Natural killer cell (primary cell): Measurements from ENCODE around the gene NFS1. TPM values are rescaled to one million over a fixed set of nuclear protein-coding genes. Genes with fewer than 3 reads are reported as not detected.
A peak's percentile ranks its signal among the peaks of the same experiment; 100 is the strongest.

Experiments
- ATAC-seq, 3 donors: fragments of 150-1000 bp in 2 of 3; fragments of 200-7000 bp in 1 of 3; cut with Tn5 transposase; 1 replicate in 1 of 3; 2 replicates in 2 of 3; pipeline ENCODE4 v1.10.0; 2021; ENCODE audit warnings: mild to moderate bottlenecking in 2 of 3, moderate library complexity in 2 of 3
- DNase-seq, 2 donors: peaks; one replicate each; pipeline versions ENCODE4 v3.0.0 to v3.0.0-alpha.2; 2013 to 2021; ENCODE audit warnings: mixed read lengths in 1 of 2
- H3K27ac ChIP-seq: one replicate; pipeline ENCODE4 v1.5.1; 2013; ENCODE audit warnings: mild to moderate bottlenecking, low read length
- H3K27me3 ChIP-seq: one replicate; pipeline ENCODE4 v1.6.1; 2013; ENCODE audit warnings: low read length; ENCODE audit not compliant: control insufficient read depth, insufficient read depth
- H3K36me3 ChIP-seq: one replicate; pipeline ENCODE4 v1.6.1; 2013; ENCODE audit warnings: low read length; ENCODE audit not compliant: control insufficient read depth, insufficient read depth
- H3K4me1 ChIP-seq: one replicate; pipeline ENCODE4 v1.6.1; 2013; ENCODE audit warnings: low read length; ENCODE audit not compliant: control insufficient read depth, insufficient read depth
- H3K4me3 ChIP-seq: one replicate; pipeline ENCODE4 v1.5.1; 2013; ENCODE audit warnings: low read length
- H3K9me3 ChIP-seq: one replicate; pipeline ENCODE4 v1.6.1; 2013; ENCODE audit warnings: low read length; ENCODE audit not compliant: control insufficient read depth, insufficient read depth
- H3K27ac Mint-ChIP-seq, 2 donors: one replicate each; pipeline ENCODE4 v1.8.0; 2022; ENCODE audit warnings: mild to moderate bottlenecking in 2 of 2, mixed read lengths in 2 of 2, moderate library complexity in 1 of 2
- H3K27me3 Mint-ChIP-seq, 2 donors: one replicate each; pipeline ENCODE4 v1.8.0; 2022; ENCODE audit warnings: low read depth in 2 of 2, mixed read lengths in 2 of 2
- H3K36me3 Mint-ChIP-seq: one replicate; pipeline ENCODE4 v1.8.0; 2022; ENCODE audit warnings: mixed read lengths
- H3K4me1 Mint-ChIP-seq, 2 donors: one replicate each; pipeline ENCODE4 v1.8.0; 2022; ENCODE audit warnings: mixed read lengths in 2 of 2
- H3K4me3 Mint-ChIP-seq: one replicate; pipeline ENCODE4 v1.8.0; 2022; ENCODE audit warnings: mild to moderate bottlenecking, moderate library complexity, mixed read lengths
- H3K9me3 Mint-ChIP-seq, 2 donors: one replicate each; pipeline ENCODE4 v1.8.0; 2022; ENCODE audit warnings: mixed read lengths in 2 of 2
- WGBS: methylation state at CpG from one replicate; pipeline ENCODE4 v1.1.7; 2013; ENCODE audit warnings: missing lambda C conversion rate; ENCODE audit not compliant: insufficient coverage; 5-methylcytosine and 5-hydroxymethylcytosine counted together
- intact Hi-C: fragments of 100-400 bp; cut with micrococcal nuclease; formaldehyde crosslinking; loops from one replicate; pipeline ENCODE4 v1.14.2; 2022
- total RNA-seq, 4 donors: library from RNA; stranded (reverse); fragments of 120-200 nt in 1 of 4; gene quantifications; one replicate each; pipeline versions ENCODE4 v1.2.3 to v1.2.4, GENCODE V29; 2013 to 2022
- TF ChIP-seq, protein P1 (sequence below): fragments of 200-600 bp; IDR thresholded peaks from one replicate; pipeline ENCODE4 v1.8.0; 2022; ENCODE audit warnings: antibody characterized with exemption

Gene NFS1
- total RNA-seq, 3 donors from 2014 or later (not counting 1 experiment from before 2014, with no cell fraction given) = 11.3 to 20.8 (median 16.0) TPM

DNA sequence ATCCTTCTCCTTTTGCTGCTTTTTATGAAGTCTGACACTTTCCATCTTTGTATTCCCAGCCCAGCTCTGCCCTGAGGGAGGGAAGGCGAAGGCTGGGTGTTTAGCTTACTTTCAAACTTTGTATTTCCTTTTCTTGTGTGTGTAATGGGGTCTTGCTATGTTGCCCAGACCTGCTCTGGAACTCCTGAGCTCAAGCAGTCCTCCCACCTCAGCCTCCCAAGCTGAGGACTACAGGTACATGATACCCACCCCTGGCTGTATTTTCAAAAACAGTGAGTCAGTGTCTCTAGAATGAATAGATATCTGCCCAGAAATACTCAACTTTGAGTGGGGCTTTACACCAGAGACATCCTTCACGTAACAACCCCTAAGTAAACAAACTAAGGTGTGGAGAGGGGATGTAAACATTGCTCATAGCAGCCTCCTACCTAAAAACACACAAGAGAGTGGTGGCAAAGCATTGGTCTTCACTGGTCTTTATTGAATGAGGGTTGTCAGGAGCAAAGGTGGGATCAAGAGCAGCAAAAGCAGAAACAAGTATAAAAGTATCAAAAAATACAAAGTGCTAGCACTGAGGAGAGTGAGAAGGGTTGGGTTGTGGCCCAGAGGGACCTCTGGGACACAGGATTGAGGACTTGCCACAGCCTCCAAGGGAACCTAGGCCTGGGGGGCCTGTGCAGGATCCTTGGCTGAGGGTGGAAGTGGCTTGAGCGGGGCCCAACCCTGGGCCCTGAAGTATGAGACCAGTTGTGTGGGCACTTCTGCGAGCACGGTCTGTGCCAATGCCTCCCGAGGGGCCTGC is 73.4 kb downstream of the NFS1 start:
- Histone ChIP-seq H3K9me3 (no peaks in the 10 kb centered on the region), H3K4me1 (no peaks in the 10 kb centered on the region), H3K27ac (no peak overlapping the region), H3K27me3 (no peaks in the 10 kb centered on the region), H3K4me3 (no peak overlapping the region), H3K36me3 (peaks cover 57% of the 10 kb centered on the region)
- Mint-ChIP-seq H3K27ac (peak overlapping the region; percentile 50 to 61), H3K4me1 (peaks cover 0 to 6% of the 10 kb centered on the region in 2 donors), H3K36me3 (peaks cover 18% of the 10 kb centered on the region), H3K27me3 (no peaks in the 10 kb centered on the region), H3K9me3 (no peaks in the 10 kb centered on the region), H3K4me3 (no peak overlapping the region)
- TF ChIP-seq, protein P1, sequence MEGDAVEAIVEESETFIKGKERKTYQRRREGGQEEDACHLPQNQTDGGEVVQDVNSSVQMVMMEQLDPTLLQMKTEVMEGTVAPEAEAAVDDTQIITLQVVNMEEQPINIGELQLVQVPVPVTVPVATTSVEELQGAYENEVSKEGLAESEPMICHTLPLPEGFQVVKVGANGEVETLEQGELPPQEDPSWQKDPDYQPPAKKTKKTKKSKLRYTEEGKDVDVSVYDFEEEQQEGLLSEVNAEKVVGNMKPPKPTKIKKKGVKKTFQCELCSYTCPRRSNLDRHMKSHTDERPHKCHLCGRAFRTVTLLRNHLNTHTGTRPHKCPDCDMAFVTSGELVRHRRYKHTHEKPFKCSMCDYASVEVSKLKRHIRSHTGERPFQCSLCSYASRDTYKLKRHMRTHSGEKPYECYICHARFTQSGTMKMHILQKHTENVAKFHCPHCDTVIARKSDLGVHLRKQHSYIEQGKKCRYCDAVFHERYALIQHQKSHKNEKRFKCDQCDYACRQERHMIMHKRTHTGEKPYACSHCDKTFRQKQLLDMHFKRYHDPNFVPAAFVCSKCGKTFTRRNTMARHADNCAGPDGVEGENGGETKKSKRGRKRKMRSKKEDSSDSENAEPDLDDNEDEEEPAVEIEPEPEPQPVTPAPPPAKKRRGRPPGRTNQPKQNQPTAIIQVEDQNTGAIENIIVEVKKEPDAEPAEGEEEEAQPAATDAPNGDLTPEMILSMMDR = no peak
- DNase-seq = no peak
- no peak for ATAC-seq
- 99% methylated on average over 5 of the region's 6 CpGs for WGBS
- intact Hi-C loops = no loop called here

DNA sequence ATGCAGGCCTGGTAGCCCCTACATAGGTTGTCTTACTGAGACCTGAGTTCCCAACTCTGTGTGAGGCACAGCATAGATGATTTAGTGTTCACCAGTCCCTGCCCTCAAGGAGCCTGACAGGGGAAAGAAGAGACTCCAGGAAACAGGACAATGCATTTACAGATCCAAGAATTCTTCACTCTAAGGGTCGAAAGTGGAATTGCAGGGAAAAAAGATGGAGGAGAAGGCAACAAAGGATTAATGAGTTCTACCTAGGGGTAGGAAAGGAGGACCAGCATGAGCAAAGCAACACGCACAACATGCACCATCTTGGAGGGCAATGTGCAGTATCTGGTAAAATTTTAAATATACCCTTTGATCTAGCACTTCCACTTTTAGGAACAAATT is 77.6 kb downstream of the NFS1 start:
- DNase-seq (no peak), ATAC-seq (no peak)
- TF ChIP-seq, protein P1 = no peak
- H3K9me3 Mint-ChIP-seq = no peaks in the 10 kb centered on the region
- Histone ChIP-seq H3K27ac (no peak overlapping the region), H3K9me3 (no peaks in the 10 kb centered on the region), H3K36me3 (peaks cover 22% of the 10 kb centered on the region), H3K4me3 (no peak overlapping the region), H3K27me3 (peaks cover 10% of the 10 kb centered on the region), H3K4me1 (peaks cover 34% of the 10 kb centered on the region)
- intact Hi-C loops = no loop called here
- no peak overlapping the region for H3K4me3 Mint-ChIP-seq
- H3K27me3 Mint-ChIP-seq = no peaks in the 10 kb centered on the region
- peak overlapping the region; percentile 0 to 59 for H3K27ac Mint-ChIP-seq
- H3K4me1 Mint-ChIP-seq = peaks cover 22 to 31% of the 10 kb centered on the region in 2 donors
- 100% methylated on average over 1 of the region's 2 CpGs for WGBS
- peaks cover 8% of the 10 kb centered on the region for H3K36me3 Mint-ChIP-seq

DNA sequence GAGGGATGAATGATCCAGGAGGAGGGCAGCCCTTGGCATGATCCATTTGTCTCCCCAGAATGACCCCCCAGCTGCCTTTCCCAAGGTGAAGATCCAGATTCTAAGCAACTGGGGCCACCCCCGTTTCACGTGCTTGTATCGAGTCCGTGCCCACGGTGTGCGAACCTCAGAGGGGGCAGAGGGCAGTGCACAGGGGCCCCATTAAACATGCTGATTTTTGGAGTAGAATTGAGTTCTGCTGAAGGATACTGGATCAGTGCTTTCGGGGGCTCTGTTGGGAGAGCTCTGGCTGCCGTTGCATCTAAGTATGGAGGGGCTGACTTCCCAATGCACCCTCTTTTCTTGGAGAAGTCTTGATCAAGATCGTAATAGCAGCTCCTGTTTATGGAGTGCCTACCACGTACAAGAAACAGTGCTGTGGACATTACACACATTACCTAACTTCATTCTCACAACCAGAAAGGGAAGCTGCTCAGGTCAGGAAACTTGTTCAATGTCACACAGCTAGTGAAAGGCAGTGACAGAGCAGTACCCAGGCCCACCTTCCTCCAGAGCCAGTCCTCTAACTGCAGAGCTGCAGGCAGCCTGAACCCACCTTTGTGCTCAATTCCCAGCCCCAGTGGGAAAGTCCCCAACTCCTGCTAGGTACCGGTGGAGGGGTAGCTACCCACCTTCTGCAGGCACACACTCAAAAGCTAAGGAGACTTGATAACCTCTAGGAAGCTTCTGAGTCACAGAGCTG is 78.2 kb downstream of the NFS1 start:
- no peak for DNase-seq
- peaks cover 22 to 36% of the 10 kb centered on the region in 2 donors for H3K4me1 Mint-ChIP-seq
- intact Hi-C loops = no loop called here
- WGBS = 98% methylated on average over 11 of the region's 11 CpGs
- peaks cover 5% of the 10 kb centered on the region for H3K36me3 Mint-ChIP-seq
- H3K9me3 Mint-ChIP-seq = no peaks in the 10 kb centered on the region
- peak overlapping the region; percentile 0 to 59 for H3K27ac Mint-ChIP-seq
- Histone ChIP-seq H3K36me3 (peaks cover 16% of the 10 kb centered on the region), H3K27me3 (peaks cover 10% of the 10 kb centered on the region), H3K27ac (no peak overlapping the region), H3K9me3 (no peaks in the 10 kb centered on the region), H3K4me1 (peaks cover 35% of the 10 kb centered on the region), H3K4me3 (no peak overlapping the region)
- peak overlapping the region; percentile 4 for H3K4me3 Mint-ChIP-seq
- ATAC-seq = no peak
- TF ChIP-seq, protein P1 = no peak
- no peaks in the 10 kb centered on the region for H3K27me3 Mint-ChIP-seq
